ENCODE data around the gene MFSD12. TPM values are rescaled to one million over a fixed set of nuclear protein-coding genes. Genes with fewer than 3 reads are reported as not detected.

Gene MFSD12
- total RNA-seq, 1 donor, result 37.8 TPM

Other genes with a start within 250 kb of the MFSD12 start
- gene NFIC, start 191.0 kb downstream of the MFSD12 start, total RNA-seq, result 17.3 TPM
- not detected for gene SMIM24, start 77.1 kb downstream of the MFSD12 start, total RNA-seq
- not detected for gene SMIM44, start 74.1 kb downstream of the MFSD12 start, total RNA-seq
- 1.4 TPM for gene DOHH, start 56.9 kb downstream of the MFSD12 start, total RNA-seq
- gene FZR1, start 51.3 kb downstream of the MFSD12 start, total RNA-seq, result 50.7 TPM
- 0.84 TPM for gene TEKTIP1, start 18.4 kb downstream of the MFSD12 start, total RNA-seq
- gene HMG20B, start 15.4 kb upstream of the MFSD12 start, total RNA-seq, result 34.7 TPM
- gene GIPC3, start 27.9 kb upstream of the MFSD12 start, total RNA-seq, result 0.21 TPM
- gene TBXA2R, start 49.3 kb upstream of the MFSD12 start, total RNA-seq, result 1.8 TPM
- 12.2 TPM for gene CACTIN, start 69.2 kb upstream of the MFSD12 start, total RNA-seq
- 8.4 TPM for gene PIP5K1C, start 142.9 kb upstream of the MFSD12 start, total RNA-seq
- 5.7 TPM for gene TJP3, start 150.8 kb upstream of the MFSD12 start, total RNA-seq
- gene APBA3, start 204.1 kb upstream of the MFSD12 start, total RNA-seq, result 47.6 TPM
- gene MRPL54, start 205.1 kb upstream of the MFSD12 start, total RNA-seq, result 40.4 TPM
- gene RAX2, start 214.6 kb upstream of the MFSD12 start, total RNA-seq, result not detected
- gene MATK, start 228.8 kb upstream of the MFSD12 start, total RNA-seq, result 31.6 TPM

All from mononuclear cell (primary cell).